K562 (cell line): Measurements from ENCODE around the gene SORCS1. TPM values are rescaled to one million over a fixed set of nuclear protein-coding genes. Genes with fewer than 3 reads are reported as not detected.

Source experiments
- ATAC-seq: fragments of 200-7000 bp; cut with Tn5 transposase; 3 replicates; pipeline ENCODE4 v1.9.1; 2020; ENCODE audit warnings: moderate library complexity
- BruUV-seq: library from RNA; stranded (reverse); fragments of 400-500 nt; replicated peaks from 2 replicates; lab custom pipeline; 2021; lab: Mats Ljungman, UMichigan
- CTCF ChIA-PET: fragments of 300-600 bp; formaldehyde crosslinking; extraction: SDS; loops from one replicate; lab custom pipeline; 2021; ENCODE audit warnings: low intra/inter-chr PET ratio; lab: Yijun Ruan, JAX
- POLR2A ChIA-PET: fragments of 300-600, 350-650 bp; sonication (Branson Sonifier 250); formaldehyde crosslinking; extraction: SDS; loops from one replicate; lab custom pipeline; 2021; ENCODE audit warnings: antibody characterized with exemption, inconsistent platforms; lab: Yijun Ruan, JAX
- DNase-seq, 4 experiments: peaks; one replicate each; pipeline versions ENCODE4 v3.0.0 to v3.0.0-alpha.2; 2011 to 2018; ENCODE audit warnings: low spot score in 3 of 4, mixed read lengths in 3 of 4; ENCODE audit errors: extremely low read depth in 1 of 4
- FAIRE-seq: peaks from 2 replicates; lab custom pipeline; 2011; peaks lifted over from hg19 to GRCh38; lab: Jason Lieb, UNC
- H2AFZ ChIP-seq: 2 replicates; pipeline ENCODE4 v1.6.0; 2011; ENCODE audit warnings: low read depth, low read length, control low read depth, inconsistent platforms
- H3K27ac ChIP-seq: fragments of 200-600 bp; 3 replicates; pipeline ENCODE4 v1.8.0; 2011; ENCODE audit warnings: low read depth, mild to moderate bottlenecking, control low read depth, inconsistent platforms, low read length, moderate library complexity, mixed read lengths; ENCODE audit errors: extremely low read depth
- H3K27me3 ChIP-seq, 2 experiments: fragments of 300-600 bp in 1 of 2; 2 replicates in 1 of 2; 3 replicates in 1 of 2; pipeline versions ENCODE4 v1.6.0 to v1.8.0; 2011; ENCODE audit warnings: inconsistent platforms in 2 of 2, low read length in 2 of 2, mild to moderate bottlenecking in 1 of 2, mixed read lengths in 1 of 2, moderate library complexity in 1 of 2; ENCODE audit not compliant: control insufficient read depth in 2 of 2, insufficient read depth in 2 of 2
- H3K36me3 ChIP-seq: fragments of 300-600 bp; 3 replicates; pipeline ENCODE4 v1.8.0; 2011; ENCODE audit warnings: mild to moderate bottlenecking, low read length, inconsistent platforms; ENCODE audit not compliant: control insufficient read depth, insufficient read depth
- H3K4me1 ChIP-seq, 2 experiments: fragments of 200-600 bp in 1 of 2; replicated peaks in 1 of 2; 2 replicates in 1 of 2; 3 replicates in 1 of 2; pipeline versions ENCODE4 v1.5.1 to v1.8.0; 2011; ENCODE audit warnings: inconsistent platforms in 2 of 2, low read length in 2 of 2, mild to moderate bottlenecking in 1 of 2, mixed read lengths in 1 of 2, moderate library complexity in 1 of 2; ENCODE audit not compliant: control insufficient read depth in 2 of 2, insufficient read depth in 2 of 2
- H3K4me2 ChIP-seq: 2 replicates; pipeline ENCODE4 v1.6.1; 2011; ENCODE audit warnings: low read length, control low read depth, inconsistent platforms, mixed read lengths; ENCODE audit not compliant: insufficient read depth
- H3K4me3 ChIP-seq: fragments of 200-600 bp; sonication (generic), shearing (Covaris generic); 2 replicates; pipeline ENCODE4 v1.5.1; 2016; ENCODE audit warnings: control low read depth, inconsistent platforms
- H3K79me2 ChIP-seq: fragments of 200-600 bp; 3 replicates; pipeline ENCODE4 v1.8.0; 2011; ENCODE audit warnings: low read length, inconsistent platforms; ENCODE audit not compliant: control insufficient read depth, insufficient read depth
- H3K9ac ChIP-seq, 2 experiments: 2 replicates each; pipeline versions ENCODE4 v1.6.0 to v1.6.1; 2011; ENCODE audit warnings: low read depth in 2 of 2, low read length in 2 of 2, control low read depth in 1 of 2, inconsistent platforms in 1 of 2, mild to moderate bottlenecking in 1 of 2, mixed read lengths in 1 of 2; ENCODE audit not compliant: insufficient read depth in 1 of 2
- H3K9me1 ChIP-seq: one replicate; pipeline ENCODE4 v1.6.0; 2011; ENCODE audit warnings: inconsistent platforms, mild to moderate bottlenecking, low read length, moderate library complexity; ENCODE audit not compliant: control insufficient read depth, insufficient read depth
- H3K9me3 ChIP-seq: replicated peaks from 2 replicates; pipeline ENCODE4 v1.5.1; 2011; ENCODE audit warnings: low read depth, low read length, inconsistent platforms; ENCODE audit not compliant: control insufficient read depth, insufficient read depth
- H4K20me1 ChIP-seq: replicated peaks from 2 replicates; pipeline ENCODE4 v1.6.1; 2011; ENCODE audit warnings: low read length, inconsistent platforms, mixed read lengths; ENCODE audit not compliant: control insufficient read depth, insufficient read depth
- CBX1 ChIP-seq: sonication (generic); IDR thresholded peaks from 2 replicates; pipeline ENCODE4 v1.6.1; 2016; ENCODE audit warnings: antibody characterized with exemption, low read depth, mild to moderate bottlenecking
- CTCF ChIP-seq, 3 experiments: IDR thresholded peaks in 2 of 3; conservative IDR thresholded peaks in 1 of 3; 2 replicates each; pipeline ENCODE4 v1.5.1; 2011 to 2012; ENCODE audit warnings: low read length in 3 of 3, mild to moderate bottlenecking in 3 of 3, control low read depth in 2 of 3, improper control_type of control experiment in 1 of 3, inconsistent platforms in 1 of 3, low read depth in 1 of 3, mixed read lengths in 1 of 3, moderate library complexity in 1 of 3; ENCODE audit not compliant: insufficient read depth in 2 of 3
- DNMT1 ChIP-seq: fragments of 450-650 bp; IDR thresholded peaks from 2 replicates; pipeline ENCODE4 v1.6.1; 2016; ENCODE audit warnings: antibody characterized with exemption, mild to moderate bottlenecking
- GATA2 ChIP-seq: sonication (generic); formaldehyde crosslinking; IDR thresholded peaks from 2 replicates; pipeline ENCODE4 v1.4.0; 2020; ENCODE audit warnings: mild to moderate bottlenecking, missing genetic modification reagents
- ILF3 ChIP-seq: fragments of 450-650 bp; IDR thresholded peaks from 2 replicates; pipeline ENCODE4 v1.6.1; 2018; ENCODE audit warnings: antibody characterized with exemption, mild to moderate bottlenecking, moderate library complexity, borderline replicate concordance
- PTRF ChIP-seq: fragments of 450-650 bp; IDR thresholded peaks from 2 replicates; pipeline ENCODE4 v1.6.1; 2016; ENCODE audit warnings: mild to moderate bottlenecking, missing genetic modification characterization, missing compliant biosample characterization
- RAD21 ChIP-seq, 2 experiments: fragments of 250-450 bp in 1 of 2; fragments of 450-650 bp in 1 of 2; sonication (Bioruptor Pico) in 1 of 2; formaldehyde crosslinking in 1 of 2; IDR thresholded peaks in 1 of 2; conservative IDR thresholded peaks in 1 of 2; 2 replicates each; pipeline versions ENCODE4 v1.4.0 to v1.8.0; 2020 to 2022; ENCODE audit warnings: mild to moderate bottlenecking in 2 of 2, moderate library complexity in 1 of 2
- RBM34 ChIP-seq: fragments of 200-400 bp; formaldehyde crosslinking; IDR thresholded peaks from 2 replicates; pipeline ENCODE4 v1.6.1; 2018; ENCODE audit warnings: low read length, borderline replicate concordance; ENCODE audit not compliant: insufficient read depth
- SETDB1 ChIP-seq: IDR thresholded peaks from one replicate; pipeline ENCODE4 v1.6.1; 2012; ENCODE audit warnings: low read length, control low read depth, inconsistent platforms
- ZNF408 ChIP-seq: fragments of 250-450 bp; sonication (Bioruptor Pico); IDR thresholded peaks from 2 replicates; pipeline ENCODE4 v1.4.0; 2020; ENCODE audit warnings: low read depth, mild to moderate bottlenecking, moderate library complexity
- ZNF668 ChIP-seq: fragments of 250-450 bp; sonication (Bioruptor Pico); IDR thresholded peaks from 2 replicates; pipeline ENCODE4 v1.8.0; 2022; ENCODE audit warnings: mild to moderate bottlenecking, inconsistent platforms
- ZNF778 ChIP-seq: fragments of 450-650 bp; formaldehyde crosslinking; IDR thresholded peaks from 2 replicates; pipeline ENCODE4 v1.4.0; 2020; ENCODE audit warnings: mild to moderate bottlenecking, moderate library complexity
- WGBS: fragments of 100-300 bp; shearing (Covaris generic); methylation state at CpG from one replicate; pipeline ENCODE4 v1.1.6; 2016; ENCODE audit warnings: low coverage, mixed read lengths; ENCODE audit not compliant: insufficient coverage; ENCODE audit errors: missing lambda C conversion rate; 5-methylcytosine and 5-hydroxymethylcytosine counted together
- in situ Hi-C: fragments of 300-500 bp; cut with MboI; formaldehyde crosslinking; loops from 4 replicates; pipeline ENCODE4 v1.15.0; 2018; ENCODE audit warnings: inconsistent platforms, mixed read lengths
- intact Hi-C: fragments of 100-400 bp; cut with micrococcal nuclease; formaldehyde crosslinking; loops from 2 replicates; pipeline ENCODE4 v1.14.2; 2022
- polyA plus RNA-seq, 8 experiments: library from polyadenylated mRNA; depleted of rRNA in 4 of 8; stranded (reverse) in 5 of 8; unstranded in 3 of 8; fragments of >200 nt; fragmentation: Nextera tagmentation in 2 of 8; fragmentation: Illumina TruSeq in 1 of 8; extraction: Ambion mirVana in 2 of 8; extraction: Trizol in 1 of 8; gene quantifications; 2 replicates each; pipeline versions ENCODE4 v1.2.1 to v1.2.3, GENCODE V29; 2011 to 2014; ENCODE audit warnings: inconsistent platforms in 1 of 8, missing spikeins in 1 of 8
- total RNA-seq, 7 experiments: library from RNA; depleted of rRNA in 6 of 7; stranded (reverse); fragments of >200 nt in 6 of 7; fragmentation: Illumina TruSeq in 2 of 7; extraction: Trizol in 2 of 7; gene quantifications; 2 replicates each; pipeline versions ENCODE4 v1.2.1 to v1.2.3, GENCODE V29; 2011 to 2021; ENCODE audit warnings: low replicate concordance in 1 of 7
- TF ChIP-seq, protein P1 (sequence below), 2 experiments: fragments of 450-650 bp; formaldehyde crosslinking in 1 of 2; IDR thresholded peaks; 2 replicates each; pipeline versions ENCODE4 v1.4.0 to v1.6.1; 2014 to 2020; ENCODE audit warnings: mild to moderate bottlenecking in 2 of 2, borderline replicate concordance in 1 of 2, low read depth in 1 of 2

Gene SORCS1
- total and polyA plus RNA-seq, 9 of the 15 experiments (the other 6 are each of a cell fraction or from before 2014, with no cell fraction given), result 1.5 to 3.9 (median 2.7) TPM

- FAIRE-seq (no peak), DNase-seq (peak in 2 of 4 experiments; percentile 12 to 24), ATAC-seq (peak; percentile 73)
- Histone ChIP-seq H3K27me3 (no peaks in the 10 kb centered on the region), H2AFZ (no peak overlapping the region), H3K9me1 (no peaks in the 10 kb centered on the region), H4K20me1 (no peaks in the 10 kb centered on the region), H3K9ac (no peak overlapping the region), H3K4me1 (no peaks in the 10 kb centered on the region; a peak in 1 of 5 replicates), H3K4me3 (no peak overlapping the region), H3K4me2 (no peak overlapping the region), H3K9me3 (no peaks in the 10 kb centered on the region), H3K36me3 (no peaks in the 10 kb centered on the region), H3K27ac (no peak overlapping the region), H3K79me2 (no peaks in the 10 kb centered on the region)
- no TSS peak for BruUV-seq
- intact Hi-C loops, result loop anchor here (1.0 kb wide), 2 partner anchors 148 to 281 kb away; no protein-coding TSS in a partner anchor
- 14% methylated on average over 2 of the region's 2 CpGs for WGBS
- in situ Hi-C loops, result no loop called here
- POLR2A ChIA-PET, result interaction anchor here (0.6 kb wide), 1 partner anchor 23 kb away, joined by 3 read pairs; no protein-coding TSS in a partner anchor
- CTCF ChIA-PET, result interaction anchor here (0.6 kb wide), 1 partner anchor 62 kb away, joined by 3 read pairs; no protein-coding TSS in a partner anchor
- TF ChIP-seq ILF3 (no peak), ZNF408 (no peak), RAD21 (CRISPR knock-in tag; conservative IDR thresholded peaks at IDR 0.05 in 1 of 2, IDR thresholded peaks at IDR 0.05 in 1 of 2) (peak in 1 of 2 experiments; percentile 56; a peak in 2 of 4 replicates), CTCF (IDR thresholded peaks at IDR 0.05 in 2 of 3, conservative IDR thresholded peaks at IDR 0.05 in 1 of 3; ENCODE audit: insufficient read depth in 2 of 3, low read depth in 1 of 3, low read length in 3 of 3) (peak; percentile 36 to 43 (median 41)), ZNF668 (no peak), SETDB1 (no peak), RBM34 (no peak), GATA2 (CRISPR knock-in tag) (no peak), PTRF (no peak), DNMT1 (no peak), CBX1 (no peak), ZNF778 (CRISPR knock-in tag) (no peak)
- TF ChIP-seq, protein P1, sequence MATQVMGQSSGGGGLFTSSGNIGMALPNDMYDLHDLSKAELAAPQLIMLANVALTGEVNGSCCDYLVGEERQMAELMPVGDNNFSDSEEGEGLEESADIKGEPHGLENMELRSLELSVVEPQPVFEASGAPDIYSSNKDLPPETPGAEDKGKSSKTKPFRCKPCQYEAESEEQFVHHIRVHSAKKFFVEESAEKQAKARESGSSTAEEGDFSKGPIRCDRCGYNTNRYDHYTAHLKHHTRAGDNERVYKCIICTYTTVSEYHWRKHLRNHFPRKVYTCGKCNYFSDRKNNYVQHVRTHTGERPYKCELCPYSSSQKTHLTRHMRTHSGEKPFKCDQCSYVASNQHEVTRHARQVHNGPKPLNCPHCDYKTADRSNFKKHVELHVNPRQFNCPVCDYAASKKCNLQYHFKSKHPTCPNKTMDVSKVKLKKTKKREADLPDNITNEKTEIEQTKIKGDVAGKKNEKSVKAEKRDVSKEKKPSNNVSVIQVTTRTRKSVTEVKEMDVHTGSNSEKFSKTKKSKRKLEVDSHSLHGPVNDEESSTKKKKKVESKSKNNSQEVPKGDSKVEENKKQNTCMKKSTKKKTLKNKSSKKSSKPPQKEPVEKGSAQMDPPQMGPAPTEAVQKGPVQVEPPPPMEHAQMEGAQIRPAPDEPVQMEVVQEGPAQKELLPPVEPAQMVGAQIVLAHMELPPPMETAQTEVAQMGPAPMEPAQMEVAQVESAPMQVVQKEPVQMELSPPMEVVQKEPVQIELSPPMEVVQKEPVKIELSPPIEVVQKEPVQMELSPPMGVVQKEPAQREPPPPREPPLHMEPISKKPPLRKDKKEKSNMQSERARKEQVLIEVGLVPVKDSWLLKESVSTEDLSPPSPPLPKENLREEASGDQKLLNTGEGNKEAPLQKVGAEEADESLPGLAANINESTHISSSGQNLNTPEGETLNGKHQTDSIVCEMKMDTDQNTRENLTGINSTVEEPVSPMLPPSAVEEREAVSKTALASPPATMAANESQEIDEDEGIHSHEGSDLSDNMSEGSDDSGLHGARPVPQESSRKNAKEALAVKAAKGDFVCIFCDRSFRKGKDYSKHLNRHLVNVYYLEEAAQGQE (IDR thresholded peaks at IDR 0.05; ENCODE audit: borderline replicate concordance), result peak; percentile 45; the same call in 1 of the 2 replicates
- TF ChIP-seq, protein P1 (CRISPR knock-in tag; IDR thresholded peaks at IDR 0.05; ENCODE audit: low read depth), result no peak
Measured at GRCh38 chr10:106863549-106863948, 301.0 kb downstream of the SORCS1 start.
